HG02642 (cell line): Measurements from ENCODE around the gene GSDMA.
"Not testable (repeated sequence)": the region's sequence is repeated elsewhere in the genome, so short reads cannot be mapped to it uniquely, and the experiment has no call there.

Experiments
- ATAC-seq: cut with Tn5 transposase; IDR thresholded peaks from one replicate; pipeline ENCODE4 v1.9.1; 2021; ENCODE audit warnings: mild to moderate bottlenecking; ENCODE audit not compliant: unreplicated experiment, poor library complexity

The GSDMA gene

DNA sequence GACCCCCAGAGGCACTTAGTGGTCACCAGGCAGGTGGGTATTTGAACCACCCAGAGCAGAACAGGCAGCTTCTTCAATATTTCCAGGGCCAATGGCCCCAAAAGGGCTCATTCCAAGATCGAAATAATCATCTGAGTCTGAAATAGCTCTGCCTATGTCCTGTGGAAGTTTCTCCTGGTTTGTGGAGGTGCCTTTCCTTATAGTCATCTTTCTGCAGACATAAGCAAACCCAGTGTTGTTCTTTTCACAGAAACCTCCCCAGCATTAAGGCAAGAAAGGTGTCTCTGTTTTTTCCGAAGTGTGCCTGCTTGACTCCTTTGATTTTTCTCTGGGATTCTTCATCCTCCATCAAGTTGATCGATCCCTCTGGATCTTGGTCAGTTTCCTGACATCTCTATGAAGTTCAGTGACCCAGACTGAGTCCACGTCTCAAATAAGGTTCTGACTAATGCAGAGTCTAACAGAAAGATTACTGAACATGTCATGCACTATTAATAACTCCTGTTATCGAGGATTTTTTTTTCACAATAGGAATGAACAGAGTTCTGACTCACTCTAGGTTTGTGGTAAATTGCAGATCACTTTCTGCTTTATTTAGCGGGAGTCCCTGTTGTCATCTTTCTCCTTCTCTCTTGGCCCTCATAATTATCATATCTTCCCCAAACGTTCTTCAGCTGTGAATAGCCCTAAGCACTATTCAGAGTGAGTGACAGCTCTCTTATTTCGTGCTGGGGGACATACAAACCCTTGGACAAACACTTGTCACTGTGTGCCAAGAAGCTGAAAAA, 33.8 kb upstream of the GSDMA start:
- no peak for ATAC-seq

DNA sequence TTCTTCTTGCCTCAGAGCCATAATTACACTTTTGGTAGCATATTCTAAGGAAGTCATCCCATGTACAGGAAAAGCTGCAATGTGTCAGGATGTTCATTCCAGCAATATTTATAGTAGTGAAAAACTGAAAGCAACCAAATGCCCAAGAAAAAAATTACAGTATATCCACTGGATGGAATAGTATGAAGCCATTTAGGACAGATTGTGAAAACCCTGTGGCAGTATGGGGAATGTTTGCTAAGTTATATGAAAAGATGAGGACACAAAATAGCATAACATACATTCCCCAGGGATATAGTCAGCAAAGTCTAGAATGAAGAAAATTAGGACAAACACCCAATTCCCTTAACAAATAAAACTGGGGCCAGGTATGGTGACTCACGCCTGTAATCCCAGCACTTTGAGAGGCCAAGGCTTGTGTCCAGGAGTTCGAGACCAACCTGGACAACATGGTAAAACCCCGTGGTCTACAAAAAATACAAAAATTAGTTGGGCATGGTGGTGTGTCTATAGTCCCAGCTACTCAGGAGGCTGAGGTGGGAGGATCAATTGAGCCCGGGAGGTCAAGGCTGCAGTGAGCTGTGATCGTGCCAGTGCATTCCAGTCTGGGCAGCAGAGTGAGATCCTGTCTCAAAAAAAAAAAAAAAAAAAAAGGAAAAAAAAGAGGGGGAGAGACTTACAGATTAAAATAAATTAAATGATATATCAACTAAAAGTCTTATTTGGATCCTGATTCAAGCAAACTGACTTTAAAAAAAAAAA, 33.0 kb upstream of the GSDMA start:
- ATAC-seq, result no peak

DNA sequence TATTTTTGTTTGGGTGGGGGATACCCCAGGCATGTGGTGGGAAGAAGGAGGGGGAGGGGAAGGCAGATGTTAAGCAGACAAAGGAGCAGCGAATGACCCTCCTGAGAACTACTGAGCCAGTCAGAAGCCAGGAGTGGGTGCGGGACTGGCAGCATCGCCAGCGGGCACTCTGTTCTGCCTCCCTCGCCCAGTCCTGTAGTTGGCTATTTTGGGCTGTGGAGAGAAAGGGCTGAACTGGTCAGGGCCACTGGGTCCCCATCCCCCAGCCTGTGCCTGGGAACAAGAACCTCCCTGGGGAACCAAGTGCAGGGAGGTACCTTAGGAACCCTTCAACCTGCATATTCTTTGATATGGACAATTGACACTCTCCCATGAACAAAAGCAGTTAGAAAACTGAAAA, 28.9 kb upstream of the GSDMA start:
- no peak for ATAC-seq

DNA sequence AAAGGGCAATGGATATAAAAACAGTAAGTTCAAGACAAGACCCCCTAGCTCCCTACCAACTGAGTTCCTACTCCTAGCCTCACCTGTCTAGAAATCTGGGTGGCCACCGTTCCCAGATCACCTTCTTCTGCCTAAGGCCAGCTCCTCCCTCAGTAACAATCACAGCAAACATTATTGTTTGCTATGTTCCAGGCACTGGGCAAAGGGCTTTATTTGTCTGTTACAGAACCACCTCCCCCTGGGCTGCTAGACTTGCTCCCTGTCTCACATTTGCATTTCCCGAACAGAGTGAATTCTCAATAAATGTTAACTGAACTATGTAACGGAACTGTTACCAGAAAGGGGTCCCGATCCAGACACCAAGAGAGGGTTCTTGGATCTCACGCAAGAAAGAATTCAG, 28.5 kb upstream of the GSDMA start:
- ATAC-seq, result no peak

DNA sequence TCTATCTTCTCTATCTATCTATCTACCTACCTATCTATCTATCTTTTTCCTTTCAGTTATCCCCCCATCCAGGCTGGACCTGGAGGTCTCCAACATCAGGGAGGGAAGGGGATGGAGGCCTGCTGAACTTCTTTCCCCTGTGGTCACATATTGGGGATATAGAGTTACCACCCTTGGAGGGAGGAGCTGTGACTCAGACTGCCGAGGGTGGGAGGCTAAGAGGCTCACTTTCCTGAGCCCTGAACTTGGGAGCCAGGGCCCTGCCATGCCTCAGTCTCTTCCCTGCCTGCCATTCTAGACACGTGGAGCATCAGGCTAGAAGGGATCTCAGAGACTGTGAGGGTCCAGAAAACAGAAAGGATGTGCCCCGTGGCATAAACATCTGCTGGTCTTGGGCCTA, 26.9 kb upstream of the GSDMA start:
- no peak for ATAC-seq

DNA sequence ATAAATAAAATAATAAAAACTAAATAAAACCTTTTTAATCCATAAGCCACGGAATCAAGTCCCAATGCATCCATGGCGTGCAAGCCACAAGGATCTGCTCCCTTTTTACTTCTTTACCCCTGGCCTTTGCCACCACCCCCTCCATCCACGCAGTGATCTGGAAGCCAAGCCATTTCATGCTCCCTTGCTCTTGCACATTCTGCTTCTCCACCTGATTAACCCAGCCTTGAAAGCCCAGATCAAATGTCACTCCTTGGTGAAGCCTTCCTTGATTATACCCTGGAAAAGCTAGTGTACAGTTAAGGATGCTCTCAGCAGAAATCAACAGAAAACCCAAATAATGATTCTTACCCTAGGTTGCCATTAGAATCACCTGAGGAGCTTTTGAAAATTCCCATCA, 25.4 kb upstream of the GSDMA start:
- no peak for ATAC-seq

DNA sequence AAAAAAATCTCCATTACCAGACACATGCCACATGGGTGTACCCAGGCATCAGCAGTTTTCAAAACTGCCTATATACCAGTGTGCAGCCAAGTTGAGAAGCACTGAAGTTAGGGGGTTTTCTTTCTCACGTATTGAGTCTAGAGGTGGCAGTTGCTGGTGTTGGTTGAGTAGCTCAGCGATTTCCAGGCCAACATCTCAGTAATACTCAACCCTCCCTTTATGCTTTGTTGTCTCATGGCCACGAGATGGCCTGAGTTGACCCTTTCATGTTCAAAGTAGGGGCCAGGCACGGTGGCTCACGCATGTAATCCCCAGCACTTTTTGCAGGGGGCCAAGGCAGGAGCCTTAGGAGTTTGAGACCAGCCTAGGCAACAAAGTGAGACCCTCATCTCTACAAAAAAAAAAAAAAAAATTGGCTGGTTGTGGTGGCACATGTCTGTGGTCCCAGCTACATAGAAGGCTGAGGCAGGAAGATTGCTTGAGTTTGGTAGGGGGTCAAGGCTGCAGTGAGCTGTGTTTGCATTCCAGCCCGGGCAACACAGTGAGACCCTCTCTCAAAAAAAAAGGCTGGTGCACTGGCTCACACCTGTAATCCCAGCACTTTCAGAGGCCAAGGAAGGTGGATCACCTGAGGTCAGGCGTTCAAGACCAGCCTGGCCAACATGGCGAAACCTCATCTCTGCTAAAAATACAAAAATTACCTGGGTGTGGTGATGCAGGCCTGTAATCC, 24.5 kb upstream of the GSDMA start:
- ATAC-seq, result no peak

DNA sequence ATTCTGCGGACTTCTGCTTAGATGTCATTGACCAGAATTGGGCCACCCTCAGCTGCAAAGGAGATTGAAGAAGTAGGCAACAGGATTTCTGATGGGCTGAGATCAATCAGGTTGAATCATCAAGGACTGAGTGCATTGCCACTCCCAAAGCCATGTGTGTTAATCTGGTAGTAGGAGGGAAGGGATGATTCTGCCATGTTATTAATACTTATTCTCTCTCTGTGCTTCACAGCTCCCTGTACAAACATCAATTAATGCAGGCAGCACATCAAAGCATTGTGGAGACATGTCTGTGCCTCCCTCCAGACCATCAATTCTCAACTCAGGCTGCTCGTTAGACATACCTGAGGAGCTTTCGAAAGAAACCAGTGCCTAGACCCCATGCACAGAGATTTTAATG, 23.7 kb upstream of the GSDMA start:
- ATAC-seq, result no peak

DNA sequence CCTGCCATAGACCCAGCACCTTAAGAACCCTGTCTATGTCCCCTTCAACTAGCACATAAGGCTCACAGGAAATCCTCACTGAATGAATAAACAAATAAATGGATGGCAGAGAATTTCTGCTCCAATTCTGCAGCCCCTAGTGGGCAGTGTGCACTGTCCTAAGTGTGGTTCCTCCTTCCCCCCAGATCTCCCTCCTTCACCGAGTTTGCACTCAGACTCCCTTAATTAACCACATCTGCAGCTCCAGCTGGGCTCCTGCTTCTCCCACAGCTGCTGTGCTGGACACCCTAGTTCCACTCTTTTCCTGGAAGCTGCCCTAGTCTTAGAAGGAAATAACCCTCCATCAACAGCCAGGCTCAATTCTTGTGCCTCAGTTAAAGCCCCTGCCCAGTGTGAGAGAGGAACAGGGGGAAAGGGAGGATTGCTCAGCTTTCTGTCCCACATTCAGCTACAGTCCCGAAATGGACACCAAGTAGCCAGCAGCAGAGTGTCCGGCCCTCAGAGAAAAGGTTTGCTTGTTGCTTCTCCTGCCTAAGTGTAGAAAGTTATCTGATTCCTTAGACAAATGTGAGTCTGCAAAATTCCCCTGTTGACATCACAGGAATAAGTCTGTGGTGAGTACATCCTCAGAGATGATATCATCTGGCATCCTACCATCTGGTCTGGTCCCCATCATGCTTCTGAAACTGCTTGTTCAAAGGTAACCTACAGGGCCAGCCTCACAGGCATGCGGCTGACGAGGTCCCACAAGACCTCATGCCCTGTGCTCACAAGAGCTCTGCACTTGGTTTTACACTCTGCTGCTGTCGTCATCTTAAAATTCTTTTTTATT, 23.0 kb upstream of the GSDMA start:
- peak; percentile 53 for ATAC-seq

DNA sequence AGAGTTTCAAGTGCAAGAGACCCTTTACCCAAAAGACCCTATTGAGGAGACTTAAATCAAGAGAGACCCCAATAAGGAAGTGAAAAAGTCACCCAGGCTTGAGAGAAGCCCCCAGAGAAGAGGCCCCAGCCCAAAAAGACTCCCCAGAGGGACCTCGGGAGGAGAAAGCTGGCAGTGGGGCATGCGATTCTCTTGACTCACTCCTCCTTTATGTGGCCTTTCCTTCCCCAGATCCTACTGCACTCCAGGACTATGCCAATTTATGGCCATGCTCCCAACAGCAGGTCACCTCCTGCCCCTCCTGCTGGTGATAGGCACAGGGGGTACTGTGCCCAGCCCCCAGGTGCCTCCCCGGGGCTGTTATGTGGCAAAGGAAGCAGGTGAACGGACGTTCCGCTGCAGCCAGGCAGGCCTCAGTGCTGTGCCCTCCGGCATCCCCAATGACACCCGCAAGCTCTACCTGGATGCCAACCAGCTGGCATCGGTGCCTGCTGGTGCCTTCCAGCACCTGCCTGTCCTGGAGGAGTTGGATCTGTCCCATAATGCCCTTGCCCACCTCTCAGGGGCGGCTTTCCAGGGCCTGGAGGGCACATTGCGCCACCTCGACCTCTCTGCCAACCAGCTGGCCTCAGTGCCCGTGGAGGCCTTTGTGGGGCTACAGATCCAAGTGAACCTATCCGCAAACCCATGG, 19.0 kb upstream of the GSDMA start:
- no peak for ATAC-seq

DNA sequence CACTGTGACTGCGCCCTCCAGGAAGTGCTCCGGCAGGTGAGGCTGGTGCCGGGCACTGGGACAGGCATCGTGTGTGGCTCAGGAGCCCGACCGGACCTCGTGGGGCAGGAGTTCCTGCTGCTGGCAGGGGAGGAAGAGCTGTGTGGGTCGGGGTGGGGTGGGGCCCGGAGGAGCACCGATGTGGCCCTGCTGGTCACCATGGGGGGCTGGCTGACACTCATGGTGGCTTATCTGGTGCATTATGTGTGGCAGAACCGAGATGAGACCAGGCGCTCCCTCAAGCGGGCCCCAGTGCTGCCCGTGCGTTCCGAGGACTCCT, 18.5 kb upstream of the GSDMA start:
- ATAC-seq, result no peak

DNA sequence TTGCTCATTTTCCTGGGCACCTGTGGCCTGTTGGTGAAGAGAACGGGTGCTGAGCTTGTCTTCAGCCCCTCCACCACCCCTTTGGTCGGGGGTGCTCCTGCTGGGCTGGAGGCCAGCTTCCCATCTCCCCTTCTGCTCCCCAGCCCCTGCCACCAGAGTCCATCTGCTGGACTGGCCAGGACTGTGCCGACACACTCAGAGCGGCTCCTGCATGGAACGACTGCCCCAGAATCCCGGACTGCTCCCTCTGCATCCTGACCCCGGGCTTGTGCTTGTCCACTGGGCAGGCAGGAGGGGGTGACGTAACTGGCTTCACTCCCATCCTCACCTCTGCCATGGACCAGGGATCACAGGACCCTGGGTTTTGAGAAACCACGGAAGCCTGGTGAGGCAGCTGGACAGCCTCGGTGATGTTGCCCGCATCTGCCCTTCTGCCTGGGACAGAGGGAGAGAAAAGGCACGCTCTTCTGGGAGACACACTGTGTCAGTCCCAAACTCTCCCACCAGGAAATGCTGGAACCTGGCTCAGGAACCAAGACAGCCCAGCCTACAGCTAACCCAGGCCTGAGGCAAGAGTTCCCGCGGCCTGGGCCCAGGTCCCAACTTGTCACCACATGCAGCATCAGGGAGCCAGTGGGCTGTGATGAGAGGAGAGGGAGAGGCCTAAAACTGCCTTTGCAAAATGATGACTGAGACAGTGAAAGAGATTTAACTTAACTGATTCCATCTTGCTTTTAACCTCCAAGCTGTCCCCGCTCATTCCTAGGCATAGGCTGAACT, 16.1 kb upstream of the GSDMA start:
- no peak for ATAC-seq

DNA sequence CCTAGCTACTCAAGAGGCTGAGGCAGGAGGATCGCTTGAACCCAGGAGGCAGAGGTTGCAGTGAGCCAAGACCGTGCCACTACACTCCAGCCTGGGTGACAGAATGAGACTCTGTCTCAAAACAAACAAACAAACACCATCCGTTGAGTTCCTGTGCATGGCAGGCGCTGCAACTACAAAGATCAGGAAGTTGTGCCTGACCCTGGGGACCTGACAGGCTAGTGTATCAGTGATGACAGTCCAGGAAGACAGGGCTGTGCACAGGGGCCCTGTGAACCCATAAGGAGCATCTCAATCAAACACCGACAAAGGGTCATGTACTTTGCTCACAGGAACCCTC, 14.3 kb upstream of the GSDMA start:
- ATAC-seq, result not testable (repeated sequence)

DNA sequence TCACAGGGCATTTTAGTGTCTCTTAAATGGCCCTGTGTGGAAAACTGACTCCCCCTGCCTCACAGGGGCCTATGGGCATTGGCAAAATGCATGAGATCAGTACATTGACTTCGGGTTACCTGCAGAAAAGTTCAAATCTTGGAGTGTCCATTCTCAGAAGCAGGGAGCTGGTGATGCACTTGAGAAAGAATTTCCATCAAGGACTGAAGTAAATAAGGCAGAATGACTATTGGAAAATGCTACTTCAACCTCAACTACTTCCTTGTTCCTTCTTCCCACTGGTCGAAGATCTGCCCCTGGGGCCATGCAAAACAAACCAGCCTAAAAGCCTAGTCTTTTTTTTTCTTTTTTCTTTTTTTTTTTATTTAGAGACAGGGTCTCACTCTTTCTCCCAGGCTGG, 13.8 kb upstream of the GSDMA start:
- no peak for ATAC-seq

DNA sequence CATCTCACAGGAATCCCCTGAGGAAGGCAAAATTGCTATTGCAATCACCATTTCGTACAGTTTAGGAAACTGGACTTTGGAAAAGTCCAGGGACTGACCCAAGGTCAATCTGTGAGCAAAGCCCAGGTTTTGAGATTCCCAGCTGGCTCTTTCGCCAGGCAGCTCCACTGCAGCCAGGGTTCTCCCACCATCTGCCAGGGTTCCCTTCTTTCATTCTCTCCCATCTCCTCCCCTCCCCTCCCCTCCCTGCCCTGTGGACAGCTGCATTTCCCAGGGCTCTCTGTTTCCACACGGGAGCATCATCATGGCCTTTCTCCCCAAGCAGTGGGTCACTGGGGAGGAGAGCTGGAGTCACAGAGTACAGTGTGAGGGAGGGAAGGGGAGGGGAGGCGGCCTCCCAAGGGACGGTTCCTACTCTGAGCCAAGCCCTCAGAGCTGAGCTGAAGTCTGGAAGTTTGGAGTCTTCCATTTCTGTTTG, 11.9 kb upstream of the GSDMA start:
- ATAC-seq, result no peak

DNA sequence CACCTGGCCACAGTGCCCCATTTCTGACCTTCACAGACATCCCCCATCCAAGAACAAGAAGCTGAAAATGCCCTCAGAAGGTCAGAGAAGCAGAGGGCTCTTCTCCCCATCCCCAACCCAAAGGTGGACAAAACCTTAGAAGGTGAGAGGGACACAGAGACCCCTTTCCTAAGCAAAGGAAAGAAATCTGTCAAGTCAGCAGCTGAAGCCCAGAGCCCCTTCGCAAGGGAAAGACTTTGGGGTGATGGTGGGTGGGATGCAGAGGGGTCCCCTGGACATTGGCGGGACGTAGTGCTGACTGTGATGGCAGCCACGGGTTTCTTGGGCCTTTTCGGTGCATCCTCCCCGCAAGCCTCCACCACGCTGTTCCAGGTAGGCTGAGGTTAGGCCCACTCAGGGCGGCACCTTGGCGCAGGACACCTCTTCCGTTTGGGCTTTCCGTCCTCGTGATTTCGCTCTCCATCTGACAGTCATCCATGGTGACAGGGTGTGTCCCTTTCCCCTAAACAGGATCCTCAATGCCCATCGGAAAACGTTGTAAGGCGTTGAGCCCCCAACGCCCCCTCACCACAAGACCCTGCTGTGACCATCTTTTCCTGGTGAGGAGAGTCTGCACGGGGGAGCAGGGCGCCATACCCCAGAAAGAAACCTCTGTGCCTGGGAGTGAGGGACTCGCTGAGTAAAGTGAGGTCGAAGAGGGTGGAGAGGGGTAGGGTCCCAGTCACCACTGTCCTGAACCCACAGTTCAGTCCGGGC, 10.7 kb upstream of the GSDMA start:
- ATAC-seq, result peak; percentile 1

DNA sequence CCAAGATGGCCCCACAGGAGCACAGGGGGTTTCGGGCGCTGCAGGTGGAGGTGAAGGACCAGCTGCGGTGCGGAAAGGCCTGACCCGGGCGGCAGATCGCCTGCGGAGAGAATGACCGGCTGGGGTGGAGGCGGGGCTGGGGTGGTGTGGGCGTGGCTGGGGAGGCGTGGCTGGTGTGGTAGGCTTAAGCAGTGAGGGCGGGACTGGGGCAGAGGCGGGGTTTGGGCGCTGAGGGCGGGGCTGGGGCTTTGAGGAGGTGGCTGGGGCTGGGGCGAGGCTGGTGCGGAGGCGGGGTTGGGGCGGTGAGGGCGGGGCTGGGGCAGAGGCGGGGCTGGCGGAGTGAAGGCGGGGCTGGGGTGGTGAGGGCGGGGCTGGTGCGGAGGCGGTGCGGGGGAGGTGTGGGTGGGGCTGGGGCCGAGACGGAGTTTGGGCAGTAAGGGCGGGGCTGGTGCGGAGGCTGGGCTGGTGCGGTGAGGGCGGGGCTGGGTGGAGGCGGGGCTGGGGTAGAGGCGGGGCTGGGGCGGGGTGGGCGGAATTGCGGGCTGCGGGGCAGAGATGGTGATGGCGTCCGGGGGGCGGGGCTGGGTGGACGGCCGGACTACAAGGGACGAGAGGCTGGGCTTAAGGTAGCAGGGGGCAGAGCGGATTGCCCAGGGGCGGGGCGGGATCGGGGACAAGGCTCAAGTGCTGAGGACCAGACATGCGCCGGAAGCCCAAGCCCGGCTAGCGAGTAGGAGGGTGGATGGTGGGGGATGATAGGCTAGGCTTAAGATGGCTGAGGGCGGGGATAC, 9.9 kb upstream of the GSDMA start:
- ATAC-seq, result peak; percentile 78

DNA sequence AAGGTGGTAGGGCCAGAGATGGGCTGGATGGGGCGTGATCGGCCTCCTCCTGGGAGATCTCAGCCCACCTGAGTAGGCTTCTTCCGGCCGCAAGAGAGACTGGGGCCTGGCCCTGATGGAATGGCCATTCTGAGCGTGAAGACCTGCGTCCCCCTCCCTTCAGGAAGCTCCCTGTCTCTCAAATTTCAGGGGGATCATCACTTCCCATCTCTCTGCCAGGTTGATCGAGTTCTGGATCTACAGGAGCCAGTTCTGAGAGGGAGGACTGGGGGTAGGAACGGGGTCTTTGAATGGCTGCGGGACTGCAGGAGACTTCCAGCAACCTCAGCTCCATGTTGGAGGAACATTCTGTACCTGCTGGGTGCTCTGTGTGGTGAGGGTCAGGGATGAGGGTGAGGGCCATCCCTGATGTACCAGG, 9.3 kb upstream of the GSDMA start:
- no peak for ATAC-seq
